NCI-H1092 (cell line): ENCODE data around the gene RXRA.

Source experiments
- DNase-seq: peaks from one replicate; lab custom pipeline; 2025; lab: John Stamatoyannopoulos, UW

The RXRA gene

GRCh38 chr9:134403292-134403681, 77.0 kb downstream of the RXRA start:
- DNase-seq = no peak

GRCh38 chr9:134403682-134404301, 77.5 kb downstream of the RXRA start:
- no peak for DNase-seq

- DNase-seq = no peak
Observed at GRCh38 chr9:134404376-134405358, 78.4 kb downstream of the RXRA start.

- DNase-seq = no peak
Observed at GRCh38 chr9:134405527-134405926, 79.3 kb downstream of the RXRA start.

GRCh38 chr9:134406366-134407120, 80.3 kb downstream of the RXRA start:
- no peak for DNase-seq

GRCh38 chr9:134407121-134407779, 81.0 kb downstream of the RXRA start:
- peak; percentile 72 for DNase-seq

- no peak for DNase-seq
Observed at GRCh38 chr9:134408389-134408788, 82.1 kb downstream of the RXRA start.

GRCh38 chr9:134408939-134409737, 82.9 kb downstream of the RXRA start:
- no peak for DNase-seq

GRCh38 chr9:134410071-134410834, 84.0 kb downstream of the RXRA start:
- DNase-seq = no peak

- no peak for DNase-seq
Observed at GRCh38 chr9:134410835-134411217, 84.6 kb downstream of the RXRA start.

GRCh38 chr9:134411440-134412297, 85.4 kb downstream of the RXRA start:
- DNase-seq = peak; percentile 18

GRCh38 chr9:134412298-134412711, 86.0 kb downstream of the RXRA start:
- no peak for DNase-seq

- DNase-seq = no peak
Observed at GRCh38 chr9:134413112-134413715, 87.0 kb downstream of the RXRA start.

- peak; percentile 96 for DNase-seq
Observed at GRCh38 chr9:134413890-134414623, 87.8 kb downstream of the RXRA start.

- no peak for DNase-seq
Observed at GRCh38 chr9:134414900-134415425, 88.7 kb downstream of the RXRA start.

- DNase-seq = no peak
Observed at GRCh38 chr9:134416385-134417015, 90.2 kb downstream of the RXRA start.

GRCh38 chr9:134418354-134418753, 92.1 kb downstream of the RXRA start:
- DNase-seq = no peak
